DND-41 (cell line): ENCODE measurements around the gene TDP2.
"Not testable (repeated sequence)": the region's sequence is repeated elsewhere in the genome, so short reads cannot be mapped to it uniquely, and the experiment has no call there.

Source experiments
- ATAC-seq: fragments of 200-7000 bp; cut with Tn5 transposase; 3 replicates; pipeline ENCODE4 v1.9.1; 2021; ENCODE audit warnings: low read depth; ENCODE audit not compliant: insufficient read depth
- DNase-seq: peaks from one replicate; pipeline ENCODE4 v3.0.0-alpha.2; 2020
- H2AFZ ChIP-seq: 2 replicates; pipeline ENCODE4 v1.6.0; 2012; ENCODE audit warnings: low read depth, low read length
- H3K27ac ChIP-seq: 2 replicates; pipeline ENCODE4 v1.5.1; 2012; ENCODE audit warnings: low read length, inconsistent platforms
- H3K27me3 ChIP-seq: fragments of 200-600 bp; sonication (generic); 2 replicates; pipeline ENCODE4 v1.6.0; 2012; ENCODE audit warnings: low read length, mild to moderate bottlenecking, inconsistent platforms; ENCODE audit not compliant: insufficient read depth, poor library complexity
- H3K36me3 ChIP-seq: 2 replicates; pipeline ENCODE4 v1.5.1; 2012; ENCODE audit warnings: low read length, inconsistent platforms; ENCODE audit not compliant: insufficient read depth
- H3K4me1 ChIP-seq: 2 replicates; pipeline ENCODE4 v1.5.1; 2012; ENCODE audit warnings: mild to moderate bottlenecking, low read length; ENCODE audit not compliant: insufficient read depth
- H3K4me2 ChIP-seq: 2 replicates; pipeline ENCODE4 v1.6.0; 2012; ENCODE audit warnings: mild to moderate bottlenecking, moderate library complexity, low read length, inconsistent platforms; ENCODE audit not compliant: insufficient read depth
- H3K4me3 ChIP-seq, 2 experiments: fragments of 200-600 bp in 1 of 2; shearing (Covaris generic) in 1 of 2; 2 replicates each; pipeline ENCODE4 v1.5.1; 2012 to 2016; ENCODE audit warnings: inconsistent platforms in 2 of 2, low read length in 2 of 2, mild to moderate bottlenecking in 2 of 2, low read depth in 1 of 2, moderate library complexity in 1 of 2
- H3K79me2 ChIP-seq: 2 replicates; pipeline ENCODE4 v1.6.0; 2012; ENCODE audit warnings: low read length, inconsistent platforms; ENCODE audit not compliant: insufficient read depth
- H3K9ac ChIP-seq: 2 replicates; pipeline ENCODE4 v1.6.0; 2012; ENCODE audit warnings: low read depth, mild to moderate bottlenecking, inconsistent platforms, low read length, moderate library complexity
- H3K9me3 ChIP-seq: 2 replicates; pipeline ENCODE4 v1.5.1; 2012; ENCODE audit warnings: low read length, moderate library complexity, mild to moderate bottlenecking, inconsistent platforms; ENCODE audit not compliant: insufficient read depth, severe bottlenecking
- H4K20me1 ChIP-seq: 2 replicates; pipeline ENCODE4 v1.6.0; 2012; ENCODE audit warnings: low read length; ENCODE audit not compliant: insufficient read depth
- CTCF ChIP-seq: IDR thresholded peaks from 2 replicates; pipeline ENCODE4 v1.5.1; 2012; ENCODE audit warnings: borderline replicate concordance, low read length, moderate library complexity, mild to moderate bottlenecking; ENCODE audit not compliant: poor library complexity, severe bottlenecking; ENCODE audit errors: extremely low read depth
- EZH2 ChIP-seq: IDR thresholded peaks from 3 replicates; pipeline ENCODE4 v1.6.1; 2012; ENCODE audit warnings: borderline replicate concordance, low read depth, mild to moderate bottlenecking, moderate library complexity, low read length, inconsistent platforms; ENCODE audit not compliant: severe bottlenecking

Gene TDP2

GRCh38 chr6:24644377-24644776, 22.3 kb downstream of the TDP2 start:
- DNase-seq (no peak), ATAC-seq (no peak)
- no peaks in the 10 kb centered on the region for H4K20me1 ChIP-seq
- H3K4me2 ChIP-seq = no peak overlapping the region
- no peak overlapping the region for H3K27ac ChIP-seq
- H2AFZ ChIP-seq = no peak overlapping the region
- H3K4me1 ChIP-seq = peaks cover 17% of the 10 kb centered on the region
- no peaks in the 10 kb centered on the region for H3K36me3 ChIP-seq
- TF ChIP-seq EZH2 = no peak
- H3K79me2 ChIP-seq = no peaks in the 10 kb centered on the region
- no peak overlapping the region for H3K9ac ChIP-seq
- 0 out of 4 replicates have a peak overlapping the region, but pooled peaks of 1 of the 2 experiments have one; percentile 10 for H3K4me3 ChIP-seq
- H3K9me3 ChIP-seq = no peaks in the 10 kb centered on the region
- peaks cover 17% of the 10 kb centered on the region for H3K27me3 ChIP-seq

DNA sequence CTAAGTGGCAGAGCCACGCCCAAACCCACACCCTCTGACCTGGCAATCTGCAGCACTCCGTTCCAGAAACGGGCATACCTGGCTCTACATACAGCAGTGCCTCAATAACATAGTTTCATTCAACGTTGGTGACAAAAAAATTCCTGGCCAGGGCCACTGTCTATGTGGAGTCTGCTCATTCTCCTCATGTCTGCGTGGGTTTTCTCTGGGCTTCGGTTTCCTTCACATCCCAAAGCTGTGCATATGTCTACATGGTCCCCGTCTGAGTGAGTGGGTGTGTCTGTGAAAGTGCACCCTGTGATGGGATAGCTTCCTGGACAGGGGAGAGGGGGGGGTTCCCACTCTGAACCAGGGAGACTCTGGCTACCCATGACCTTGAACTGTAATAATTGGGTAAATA, 22.8 kb downstream of the TDP2 start:
- no peaks in the 10 kb centered on the region for H3K9me3 ChIP-seq
- no peak overlapping the region for H2AFZ ChIP-seq
- peaks cover 17% of the 10 kb centered on the region for H3K27me3 ChIP-seq
- H3K4me2 ChIP-seq = no peak overlapping the region
- DNase-seq (no peak), ATAC-seq (no peak)
- TF ChIP-seq EZH2 = no peak
- no peak for TF ChIP-seq CTCF
- H3K4me1 ChIP-seq = peaks cover 17% of the 10 kb centered on the region
- H4K20me1 ChIP-seq = no peaks in the 10 kb centered on the region
- H3K9ac ChIP-seq = no peak overlapping the region
- H3K79me2 ChIP-seq = no peaks in the 10 kb centered on the region
- no peak overlapping the region for H3K27ac ChIP-seq
- H3K4me3 ChIP-seq = no peak overlapping the region
- H3K36me3 ChIP-seq = no peaks in the 10 kb centered on the region

- H3K27me3 ChIP-seq = peaks cover 17% of the 10 kb centered on the region
- H3K4me2 ChIP-seq = no peak overlapping the region
- no peak overlapping the region for H3K4me3 ChIP-seq
- no peaks in the 10 kb centered on the region for H3K79me2 ChIP-seq
- H4K20me1 ChIP-seq = no peaks in the 10 kb centered on the region
- no peaks in the 10 kb centered on the region for H3K36me3 ChIP-seq
- peaks cover 17% of the 10 kb centered on the region for H3K4me1 ChIP-seq
- H3K27ac ChIP-seq = no peak overlapping the region
- H2AFZ ChIP-seq = no peak overlapping the region
- no peaks in the 10 kb centered on the region for H3K9me3 ChIP-seq
- H3K9ac ChIP-seq = no peak overlapping the region
- no peak for TF ChIP-seq CTCF
- TF ChIP-seq EZH2 = no peak
- no peak for DNase-seq
- ATAC-seq = no peak
These were observed 24.6 kb downstream of the TDP2 start for GRCh38 chr6:24642061-24642460.

GRCh38 chr6:24640631-24641030, 26.1 kb downstream of the TDP2 start:
- not testable (repeated sequence) for ATAC-seq, H3K9ac ChIP-seq, H3K27ac ChIP-seq, H4K20me1 ChIP-seq, H3K9me3 ChIP-seq, DNase-seq, H2AFZ ChIP-seq, H3K36me3 ChIP-seq, H3K4me2 ChIP-seq, H3K4me1 ChIP-seq, H3K79me2 ChIP-seq, H3K4me3 ChIP-seq
- H3K27me3 ChIP-seq = peaks cover 15% of the 10 kb centered on the region
